Nephron (organoid): Measurements from ENCODE around the gene BIRC3.

Source experiments
- H3K27ac Mint-ChIP-seq, 3 experiments: 2 replicates each; pipeline ENCODE4 v1.8.0; 2020; ENCODE audit warnings: mixed read lengths in 3 of 3, mild to moderate bottlenecking in 2 of 3, moderate library complexity in 1 of 3
- H3K27me3 Mint-ChIP-seq: 2 replicates; pipeline ENCODE4 v1.8.0; 2021; ENCODE audit warnings: low read depth, mild to moderate bottlenecking, moderate library complexity, mixed read lengths
- H3K36me3 Mint-ChIP-seq: 2 replicates; pipeline ENCODE4 v1.8.0; 2020; ENCODE audit warnings: low read depth, mixed read lengths
- H3K4me1 Mint-ChIP-seq: 2 replicates; pipeline ENCODE4 v1.8.0; 2020; ENCODE audit warnings: mixed read lengths
- H3K4me3 Mint-ChIP-seq, 3 experiments: 2 replicates each; pipeline ENCODE4 v1.8.0; 2020; ENCODE audit warnings: mild to moderate bottlenecking in 3 of 3, mixed read lengths in 3 of 3, moderate library complexity in 2 of 3
- H3K9me3 Mint-ChIP-seq: 2 replicates; pipeline ENCODE4 v1.8.0; 2020; ENCODE audit warnings: mixed read lengths
- CTCF ChIP-seq, 3 experiments: fragments of 200-600 bp; sonication (generic); IDR thresholded peaks; one replicate each; pipeline ENCODE4 v1.5.0; 2021; ENCODE audit warnings: antibody characterized with exemption in 3 of 3; ENCODE audit not compliant: unreplicated experiment in 3 of 3

BIRC3 gene

GRCh38 chr11:102346456-102346747, 29.1 kb downstream of the BIRC3 start:
- Mint-ChIP-seq H3K9me3 (no peaks in the 10 kb centered on the region), H3K4me1 (peaks cover 30% of the 10 kb centered on the region), H3K27ac (peak overlapping the region; percentile 99 to 100 (median 99)), H3K36me3 (peaks cover 17% of the 10 kb centered on the region), H3K27me3 (no peaks in the 10 kb centered on the region), H3K4me3 (peak overlapping the region; percentile 91 to 98 (median 96))
- TF ChIP-seq CTCF (IDR thresholded peaks at IDR 0.05; ENCODE audit: unreplicated experiment in 3 of 3), result no peak

- Mint-ChIP-seq H3K4me3 (peak within 1 kb of the TSS; percentile 91 to 98 (median 96)), H3K36me3 (peaks cover 22% of the 10 kb centered on the region), H3K27me3 (no peaks in the 10 kb centered on the region), H3K4me1 (peaks cover 30% of the 10 kb centered on the region), H3K27ac (peak within 1 kb of the TSS; percentile 99 to 100 (median 99)), H3K9me3 (no peaks in the 10 kb centered on the region)
- peak; percentile 66 to 80 (median 72) for TF ChIP-seq CTCF (IDR thresholded peaks at IDR 0.05; ENCODE audit: unreplicated experiment in 3 of 3)
Measured at GRCh38 chr11:102346748-102347461, 29.6 kb downstream of the BIRC3 start, which contains the start of gene BIRC2. BIRC2 (plus strand) TSS chr11:102347214; CDS start chr11:102349855, 2,641 bp downstream.

- no peak for TF ChIP-seq CTCF (IDR thresholded peaks at IDR 0.05; ENCODE audit: unreplicated experiment in 3 of 3)
- Mint-ChIP-seq H3K4me3 (peak overlapping the region; percentile 91 to 98 (median 96)), H3K4me1 (peaks cover 30% of the 10 kb centered on the region), H3K36me3 (peaks cover 27% of the 10 kb centered on the region), H3K27ac (peak overlapping the region; percentile 99 to 100 (median 99)), H3K27me3 (no peaks in the 10 kb centered on the region), H3K9me3 (no peaks in the 10 kb centered on the region)
Measured at GRCh38 chr11:102347462-102348370, 30.4 kb downstream of the BIRC3 start.

GRCh38 chr11:102357116-102357515, 39.8 kb downstream of the BIRC3 start:
- peaks cover 32% of the 10 kb centered on the region for H3K9me3 Mint-ChIP-seq
- H3K27ac Mint-ChIP-seq, result no peak overlapping the region
- peaks cover 94% of the 10 kb centered on the region for H3K36me3 Mint-ChIP-seq
- H3K4me1 Mint-ChIP-seq, result no peaks in the 10 kb centered on the region
- H3K4me3 Mint-ChIP-seq, result no peak overlapping the region
- no peak for TF ChIP-seq CTCF (IDR thresholded peaks at IDR 0.05; ENCODE audit: unreplicated experiment in 3 of 3)
- no peaks in the 10 kb centered on the region for H3K27me3 Mint-ChIP-seq

- no peaks in the 10 kb centered on the region for H3K4me1 Mint-ChIP-seq
- H3K36me3 Mint-ChIP-seq, result peaks cover 92% of the 10 kb centered on the region
- no peak for TF ChIP-seq CTCF (IDR thresholded peaks at IDR 0.05; ENCODE audit: unreplicated experiment in 3 of 3)
- H3K9me3 Mint-ChIP-seq, result peaks cover 31% of the 10 kb centered on the region
- no peak overlapping the region for H3K4me3 Mint-ChIP-seq
- H3K27ac Mint-ChIP-seq, result no peak overlapping the region
- H3K27me3 Mint-ChIP-seq, result no peaks in the 10 kb centered on the region
Measured at GRCh38 chr11:102359372-102359771, 42.1 kb downstream of the BIRC3 start.
